ENCODE data around the gene SLC2A1. TPM values are rescaled to one million over a fixed set of nuclear protein-coding genes. Genes with fewer than 3 reads are reported as not detected.

SLC2A1 gene
- total RNA-seq, 2 experiments from 2014 or later = 105 to 114 TPM

DNA sequence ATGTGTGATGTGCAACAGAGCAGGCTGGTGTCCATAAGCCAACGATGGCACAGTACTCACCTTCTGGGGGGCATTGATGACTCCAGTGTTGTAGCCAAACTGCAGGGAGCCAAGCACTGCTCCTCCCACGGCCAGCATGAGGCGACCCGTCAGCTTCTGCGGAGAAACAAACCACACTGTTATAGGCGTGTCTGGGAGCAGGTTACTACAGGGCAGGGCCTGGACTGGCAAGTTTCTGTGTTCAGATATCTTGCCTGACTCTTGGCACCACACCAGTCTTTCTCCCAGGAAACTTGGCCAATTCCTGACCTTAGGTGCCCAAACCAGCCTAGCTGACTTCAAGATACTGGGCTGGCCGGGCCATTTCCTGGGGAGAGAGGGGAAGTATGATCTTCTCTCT, 15.5 kb downstream of the SLC2A1 start:
- DNase-seq = no peak
- Mint-ChIP-seq H3K4me3 (no peak overlapping the region), H3K36me3 (peaks cover 50% of the 10 kb centered on the region), H3K27ac (no peak overlapping the region), H3K27me3 (no peaks in the 10 kb centered on the region), H3K9me3 (no peaks in the 10 kb centered on the region), H3K4me1 (peaks cover 85% of the 10 kb centered on the region)

DNA sequence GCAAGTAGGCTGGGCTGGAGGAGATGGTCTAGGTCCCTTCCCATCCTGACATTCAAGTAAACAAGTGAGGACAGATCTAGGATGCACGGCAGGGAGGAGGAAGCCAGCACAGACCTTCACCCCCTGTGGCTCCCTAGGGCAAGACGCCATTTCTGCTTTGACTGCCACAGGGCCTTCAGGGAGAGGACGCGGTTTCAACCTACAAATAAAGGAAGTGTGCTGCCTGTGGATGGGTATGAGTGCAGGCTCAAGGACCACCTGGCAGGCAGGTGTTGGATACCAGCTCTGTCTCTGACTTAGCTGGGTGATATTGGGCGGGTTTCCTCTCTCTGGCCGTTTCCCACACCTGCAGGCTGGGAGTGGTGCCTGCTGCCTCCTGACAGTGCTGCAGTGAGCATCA, 16.2 kb downstream of the SLC2A1 start:
- H3K27ac Mint-ChIP-seq = peak overlapping the region; percentile 58
- DNase-seq = no peak
- no peaks in the 10 kb centered on the region for H3K9me3 Mint-ChIP-seq
- H3K36me3 Mint-ChIP-seq = peaks cover 53% of the 10 kb centered on the region
- no peak overlapping the region for H3K4me3 Mint-ChIP-seq
- H3K27me3 Mint-ChIP-seq = no peaks in the 10 kb centered on the region
- peaks cover 89% of the 10 kb centered on the region for H3K4me1 Mint-ChIP-seq

DNA sequence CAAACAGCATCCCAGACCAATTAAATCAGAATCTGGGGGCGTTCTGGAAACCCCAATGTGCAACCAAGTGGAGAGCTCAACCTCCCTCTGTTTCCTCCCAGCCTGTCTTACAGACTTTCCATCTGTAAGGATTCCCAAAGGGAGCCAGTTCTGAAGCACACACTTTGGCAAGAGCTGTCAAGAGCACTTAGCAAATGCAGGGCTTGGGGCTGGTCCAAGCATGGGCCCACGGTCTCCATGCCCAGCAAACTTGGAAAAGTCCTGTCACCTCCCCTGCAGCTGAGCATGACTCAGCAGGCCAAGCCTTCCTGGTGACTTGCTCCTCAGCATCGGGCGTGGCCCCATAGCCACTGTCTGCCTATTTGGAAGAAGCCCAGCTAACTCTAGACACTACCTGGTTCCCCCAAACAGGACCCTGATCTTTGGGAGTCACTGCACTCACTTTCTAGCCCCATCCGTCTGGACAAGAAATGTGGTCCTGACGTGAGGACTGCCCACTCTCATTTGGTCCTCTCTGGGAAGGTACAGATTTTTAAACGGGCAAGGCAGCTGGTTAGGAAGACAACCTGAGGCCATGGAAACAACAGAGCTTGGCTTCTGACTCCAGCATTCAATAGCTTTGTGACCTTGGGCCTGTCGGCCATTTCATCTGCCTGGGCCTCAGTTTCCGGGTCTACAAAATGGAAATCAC, 16.9 kb downstream of the SLC2A1 start:
- no peak overlapping the region for H3K4me3 Mint-ChIP-seq
- no peaks in the 10 kb centered on the region for H3K27me3 Mint-ChIP-seq
- H3K4me1 Mint-ChIP-seq = peaks cover 89% of the 10 kb centered on the region
- H3K9me3 Mint-ChIP-seq = no peaks in the 10 kb centered on the region
- no peak for DNase-seq
- H3K27ac Mint-ChIP-seq = peak overlapping the region; percentile 55
- peaks cover 60% of the 10 kb centered on the region for H3K36me3 Mint-ChIP-seq

DNA sequence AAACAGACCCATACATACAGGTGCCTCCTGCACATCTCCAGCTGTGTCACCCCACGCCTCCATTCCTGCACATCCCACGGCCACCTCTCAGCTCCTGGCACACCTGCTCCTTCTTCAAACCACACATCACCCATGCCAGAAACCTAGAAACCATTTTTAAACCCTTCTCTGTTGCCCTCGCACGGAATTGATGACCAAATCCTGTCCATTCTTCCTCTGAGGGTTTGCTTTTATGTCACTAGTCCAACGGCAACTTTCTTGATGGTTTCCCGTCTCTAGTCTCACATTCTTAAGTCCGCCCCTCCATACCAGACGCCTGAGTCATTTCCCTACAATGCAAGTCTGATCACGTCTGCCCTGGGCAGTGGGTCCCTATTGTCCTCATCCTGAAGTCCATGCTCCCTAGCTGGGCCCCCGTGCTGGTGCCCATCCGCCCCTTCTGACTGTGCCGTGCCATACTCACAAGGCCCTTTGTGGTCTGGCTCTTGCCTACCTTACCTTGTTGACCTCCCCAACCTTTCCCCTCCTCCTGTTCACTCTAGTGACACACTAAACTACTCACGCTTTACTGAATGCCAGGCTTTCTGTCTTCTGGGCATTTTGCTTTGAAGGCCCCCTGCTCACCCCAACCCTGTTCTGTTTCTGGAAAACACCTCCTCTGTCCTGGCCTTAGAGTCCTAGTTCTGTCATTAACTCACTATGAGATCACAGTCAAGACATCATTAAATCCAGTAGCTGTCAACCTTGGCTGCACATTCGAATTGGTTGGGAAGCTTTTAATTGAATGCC, 17.6 kb downstream of the SLC2A1 start:
- peaks cover 59% of the 10 kb centered on the region for H3K36me3 Mint-ChIP-seq
- DNase-seq = no peak

DNA sequence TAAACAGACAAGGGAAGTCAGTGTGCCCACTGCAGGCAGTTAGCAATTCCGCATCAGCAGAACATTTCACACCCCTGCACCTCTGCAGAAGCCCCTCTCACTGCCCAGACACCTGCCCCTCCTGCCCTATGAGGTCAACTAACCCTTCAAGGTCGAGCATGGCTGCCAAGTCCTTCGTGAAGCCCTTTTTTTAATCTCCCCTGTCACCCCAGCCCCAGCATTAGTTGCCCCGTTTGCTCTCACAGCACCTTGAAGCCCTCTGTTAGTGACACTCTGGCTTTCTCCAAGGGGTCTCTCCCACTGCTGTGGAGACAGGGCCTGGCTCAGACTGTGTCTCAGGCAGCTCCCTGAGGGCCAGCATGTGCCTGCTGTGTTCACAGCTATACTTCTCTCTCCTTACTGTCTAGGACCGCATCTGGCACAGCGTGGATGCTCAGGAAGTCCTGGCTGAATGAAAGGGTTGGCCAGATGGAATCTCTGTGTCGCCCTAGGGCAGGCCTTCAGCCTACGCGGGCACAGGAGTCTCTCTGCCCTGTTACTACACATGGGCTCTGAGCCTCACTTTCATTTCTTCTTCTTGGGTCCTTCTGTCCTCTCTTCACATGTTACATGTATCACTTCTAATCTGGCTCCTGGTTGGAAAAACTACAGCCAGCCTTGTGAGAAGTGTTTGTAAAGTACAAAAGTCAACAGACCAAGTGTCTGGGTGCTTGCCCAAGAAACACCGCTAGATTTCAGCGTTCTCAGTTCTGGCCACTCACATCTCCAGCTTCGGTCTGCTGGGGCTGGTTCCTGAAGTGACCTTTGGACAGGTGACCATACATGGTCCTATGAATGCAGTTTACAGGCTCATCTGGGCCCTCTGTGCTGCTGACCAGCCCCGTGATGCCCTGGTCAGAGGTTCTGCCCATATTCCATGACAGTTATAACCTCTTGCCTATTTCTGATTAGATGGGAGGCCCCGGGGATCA, 19.7 kb downstream of the SLC2A1 start:
- H3K27me3 Mint-ChIP-seq = no peaks in the 10 kb centered on the region
- no peak for DNase-seq
- H3K36me3 Mint-ChIP-seq = peaks cover 71% of the 10 kb centered on the region
- H3K9me3 Mint-ChIP-seq = no peaks in the 10 kb centered on the region
- peaks cover 84% of the 10 kb centered on the region for H3K4me1 Mint-ChIP-seq
- no peak overlapping the region for H3K4me3 Mint-ChIP-seq
- H3K27ac Mint-ChIP-seq = peak overlapping the region; percentile 78

More for the DNA sequence above, 17.6 kb downstream of the SLC2A1 start:
- peak overlapping the region; percentile 55 for H3K27ac Mint-ChIP-seq
- no peaks in the 10 kb centered on the region for H3K9me3 Mint-ChIP-seq
- H3K27me3 Mint-ChIP-seq = no peaks in the 10 kb centered on the region
- no peak overlapping the region for H3K4me3 Mint-ChIP-seq
- peaks cover 88% of the 10 kb centered on the region for H3K4me1 Mint-ChIP-seq

DNA sequence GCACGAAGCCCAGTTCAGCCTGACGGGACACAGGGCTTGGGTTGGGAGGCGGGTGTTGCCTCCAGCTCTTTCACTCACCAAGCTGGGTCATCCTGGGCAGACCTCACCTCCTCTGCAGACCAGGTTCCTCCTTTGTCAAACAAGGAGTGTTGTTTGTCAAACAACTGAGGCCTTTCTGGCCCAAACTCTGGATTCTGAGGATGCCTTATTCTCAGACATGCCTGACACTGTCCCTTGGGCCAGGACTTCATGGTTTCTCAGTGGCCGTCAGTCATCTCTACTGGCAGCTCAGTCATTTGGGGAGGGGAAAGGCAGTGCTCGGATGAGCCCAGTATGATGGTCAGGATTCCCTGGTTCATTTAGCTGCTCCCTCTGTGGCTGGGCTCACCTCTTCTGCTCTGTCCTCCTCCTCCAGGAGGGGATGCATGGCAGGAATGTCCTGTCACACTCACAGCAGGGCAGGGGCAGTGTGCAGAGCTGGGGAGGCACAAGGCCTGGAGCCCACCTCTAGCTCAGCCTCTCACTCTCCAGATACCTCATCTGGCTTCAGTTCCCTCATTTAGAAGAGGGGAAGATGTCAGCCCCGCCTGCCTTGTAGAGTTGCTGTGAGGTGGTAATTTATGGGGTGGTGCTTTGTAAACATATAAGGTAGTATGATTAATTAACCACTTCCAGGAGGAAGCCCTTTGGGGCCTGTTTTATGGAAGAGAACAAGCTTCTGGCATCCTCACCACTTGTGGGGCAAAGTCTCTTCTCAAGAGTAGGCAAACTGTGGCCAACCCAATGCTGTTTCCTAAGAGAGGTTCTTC, 20.6 kb downstream of the SLC2A1 start:
- H3K4me1 Mint-ChIP-seq = peaks cover 88% of the 10 kb centered on the region
- H3K4me3 Mint-ChIP-seq = no peak overlapping the region
- DNase-seq = no peak
- H3K27ac Mint-ChIP-seq = peak overlapping the region; percentile 78
- no peaks in the 10 kb centered on the region for H3K9me3 Mint-ChIP-seq
- H3K27me3 Mint-ChIP-seq = no peaks in the 10 kb centered on the region
- H3K36me3 Mint-ChIP-seq = peaks cover 73% of the 10 kb centered on the region

DNA sequence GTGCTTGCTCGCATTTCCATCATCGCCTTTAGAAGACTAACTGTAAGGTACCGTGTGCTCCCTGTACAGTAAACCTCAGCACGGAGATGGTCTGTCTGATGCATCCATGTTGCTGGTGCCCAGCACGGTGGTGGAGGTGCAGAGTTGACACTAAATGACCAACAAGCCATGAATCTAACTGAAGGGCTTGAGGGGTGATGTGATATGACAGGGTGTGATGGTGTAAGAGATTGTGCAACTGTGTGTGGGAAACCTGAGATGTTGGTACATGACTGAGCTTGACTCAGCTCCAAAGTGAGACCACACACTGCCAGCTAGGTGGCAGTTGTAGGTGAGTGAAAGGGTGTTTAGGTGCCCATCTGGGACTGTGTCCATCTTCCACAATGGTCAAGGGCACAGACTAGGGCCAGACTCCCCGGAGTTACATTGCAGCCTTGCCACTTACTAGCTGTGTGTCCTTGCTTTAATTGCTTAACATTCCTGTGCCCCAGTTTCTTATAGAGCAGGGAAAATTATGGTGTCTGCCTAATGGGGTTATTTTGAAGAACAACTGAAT, 21.4 kb downstream of the SLC2A1 start:
- H3K4me3 Mint-ChIP-seq = peak overlapping the region; percentile 18

DNA sequence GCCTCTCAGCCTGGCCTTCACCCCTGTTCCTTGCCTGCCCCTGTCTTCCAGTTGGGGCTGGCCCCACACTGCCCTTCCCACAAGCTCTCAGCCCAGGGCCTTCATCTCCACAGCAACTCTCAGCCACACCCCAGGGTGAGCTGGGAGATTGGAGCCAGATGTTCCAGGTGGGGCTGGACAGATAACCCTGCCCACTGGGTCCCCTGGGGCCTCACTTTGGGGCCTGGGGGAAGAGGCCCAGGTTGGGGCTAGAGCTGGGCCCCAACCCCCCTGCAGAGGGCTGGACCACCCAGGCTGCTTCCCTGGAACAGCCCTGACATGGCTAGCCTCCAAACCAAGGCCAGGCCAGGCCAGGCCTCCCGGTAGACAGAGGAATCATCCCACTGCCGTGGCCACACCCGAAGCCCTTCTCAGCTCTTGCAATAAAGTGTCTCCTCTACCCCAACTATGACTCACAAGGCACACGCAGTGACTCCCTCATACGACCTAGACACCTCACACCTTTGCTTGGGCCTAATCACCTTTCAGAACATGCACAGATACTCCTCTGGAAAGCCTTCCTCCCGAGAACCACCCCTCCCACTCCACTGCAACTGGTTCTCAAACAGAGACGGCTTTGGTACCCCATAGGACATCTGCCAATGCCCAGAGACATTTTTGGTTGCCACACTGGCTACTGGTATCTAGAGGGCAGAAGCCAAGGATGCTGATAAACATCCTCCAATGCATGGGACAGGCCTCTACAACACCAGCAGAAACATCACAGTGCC, 22.2 kb downstream of the SLC2A1 start:
- no peaks in the 10 kb centered on the region for H3K27me3 Mint-ChIP-seq
- H3K4me3 Mint-ChIP-seq = no peak overlapping the region
- H3K4me1 Mint-ChIP-seq = peaks cover 90% of the 10 kb centered on the region
- H3K27ac Mint-ChIP-seq = peak overlapping the region; percentile 57
- H3K9me3 Mint-ChIP-seq = no peaks in the 10 kb centered on the region
- no peak for DNase-seq
- peaks cover 60% of the 10 kb centered on the region for H3K36me3 Mint-ChIP-seq

More for the DNA sequence above, 21.4 kb downstream of the SLC2A1 start:
- peak overlapping the region; percentile 51 for H3K27ac Mint-ChIP-seq
- H3K36me3 Mint-ChIP-seq = peaks cover 66% of the 10 kb centered on the region
- peaks cover 88% of the 10 kb centered on the region for H3K4me1 Mint-ChIP-seq
- no peak for DNase-seq
- no peaks in the 10 kb centered on the region for H3K27me3 Mint-ChIP-seq
- H3K9me3 Mint-ChIP-seq = no peaks in the 10 kb centered on the region

DNA sequence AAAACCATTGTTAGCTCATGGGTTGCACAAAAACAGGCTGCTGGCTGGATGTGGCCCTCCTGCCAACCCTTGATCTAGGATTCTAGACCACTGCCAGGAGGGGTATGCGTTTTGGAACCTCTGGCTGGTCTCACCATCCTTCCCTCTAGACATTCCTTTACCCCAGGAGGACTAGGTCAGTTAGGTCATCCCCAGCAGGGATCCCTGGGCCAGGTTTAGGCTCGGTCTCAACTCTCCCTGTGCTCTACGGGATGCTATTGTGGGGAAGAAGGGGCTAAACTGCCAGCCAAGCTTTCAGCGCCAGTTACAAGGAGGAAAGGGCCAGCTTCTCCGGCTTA, 22.7 kb downstream of the SLC2A1 start:
- Mint-ChIP-seq H3K27ac (peak overlapping the region; percentile 30), H3K27me3 (no peaks in the 10 kb centered on the region), H3K4me1 (peaks cover 91% of the 10 kb centered on the region), H3K36me3 (peaks cover 58% of the 10 kb centered on the region), H3K4me3 (no peak overlapping the region), H3K9me3 (no peaks in the 10 kb centered on the region)
- no peak for DNase-seq

DNA sequence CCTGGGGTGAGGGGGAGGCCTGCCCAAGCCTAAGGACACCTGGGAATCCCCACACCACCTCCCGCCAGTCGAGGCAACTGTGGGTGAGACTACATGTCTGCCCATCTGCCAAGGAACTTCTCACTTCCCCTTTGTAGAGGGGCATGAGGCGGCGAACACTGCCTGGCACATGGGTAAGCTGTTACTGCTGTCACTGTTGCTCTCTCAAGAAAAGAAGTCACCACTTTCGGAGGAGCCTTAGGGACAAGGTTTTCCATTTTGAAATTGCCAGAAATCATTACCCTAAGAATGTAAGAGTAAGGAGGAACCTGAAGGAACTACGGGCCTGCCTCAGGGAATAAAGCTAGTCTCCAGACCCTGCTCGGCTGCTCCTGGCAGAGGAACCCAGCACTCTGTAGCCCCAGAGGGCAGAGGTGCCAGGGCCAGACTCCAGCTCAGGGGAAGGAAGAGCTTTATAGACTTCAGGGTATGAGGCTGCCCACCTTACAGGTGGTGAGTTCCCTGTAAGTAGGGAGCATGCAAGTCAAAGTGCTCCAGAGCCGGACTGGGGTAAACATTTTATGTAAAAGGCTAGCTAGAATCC, 23.3 kb downstream of the SLC2A1 start:
- peak overlapping the region; percentile 89 for H3K27ac Mint-ChIP-seq

DNA sequence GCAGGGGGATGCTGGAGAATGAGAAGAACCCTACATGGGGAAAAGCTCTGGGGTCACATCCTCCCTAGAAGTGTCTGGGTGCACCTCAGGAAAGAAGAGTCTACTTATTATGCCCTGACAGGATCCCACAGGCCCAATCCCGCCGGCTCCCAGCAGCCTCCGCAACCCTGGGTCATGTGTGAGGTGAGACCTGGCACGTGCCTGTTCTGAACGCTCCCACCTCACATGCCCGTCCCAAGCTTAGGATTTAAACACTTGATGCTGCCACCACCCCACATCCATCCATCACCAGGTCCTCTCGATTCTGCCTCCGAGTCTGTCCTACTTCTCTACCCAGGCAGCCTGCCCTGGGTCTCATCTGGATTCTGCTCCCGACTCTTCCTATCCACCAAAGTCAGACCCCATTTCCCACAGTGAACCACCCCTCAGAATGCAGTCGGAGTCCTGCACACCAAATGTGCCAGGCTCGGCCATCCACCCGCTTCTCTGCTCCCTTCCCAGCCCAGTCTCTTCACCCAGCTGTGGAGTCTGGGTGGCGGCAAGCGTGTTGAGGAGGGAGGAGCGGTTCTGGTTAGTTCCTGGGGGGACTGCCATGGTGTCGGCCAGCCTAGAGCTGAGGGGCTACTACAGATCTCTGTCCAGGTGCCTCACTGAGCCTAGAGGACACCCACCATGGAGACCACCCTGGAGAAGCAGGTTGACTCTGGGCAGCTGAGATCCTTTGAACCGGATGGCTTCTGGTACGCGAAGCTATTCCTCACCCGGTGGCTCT, 23.9 kb downstream of the SLC2A1 start:
- no peaks in the 10 kb centered on the region for H3K9me3 Mint-ChIP-seq
- H3K4me1 Mint-ChIP-seq = peaks cover 87% of the 10 kb centered on the region
- no peak overlapping the region for H3K4me3 Mint-ChIP-seq
- peaks cover 58% of the 10 kb centered on the region for H3K36me3 Mint-ChIP-seq
- H3K27me3 Mint-ChIP-seq = no peaks in the 10 kb centered on the region
- DNase-seq = no peak
- peak overlapping the region; percentile 89 for H3K27ac Mint-ChIP-seq

More for the DNA sequence above, 23.3 kb downstream of the SLC2A1 start:
- Mint-ChIP-seq H3K4me3 (no peak overlapping the region), H3K27me3 (no peaks in the 10 kb centered on the region), H3K4me1 (peaks cover 90% of the 10 kb centered on the region), H3K9me3 (no peaks in the 10 kb centered on the region), H3K36me3 (peaks cover 58% of the 10 kb centered on the region)
- no peak for DNase-seq

DNA sequence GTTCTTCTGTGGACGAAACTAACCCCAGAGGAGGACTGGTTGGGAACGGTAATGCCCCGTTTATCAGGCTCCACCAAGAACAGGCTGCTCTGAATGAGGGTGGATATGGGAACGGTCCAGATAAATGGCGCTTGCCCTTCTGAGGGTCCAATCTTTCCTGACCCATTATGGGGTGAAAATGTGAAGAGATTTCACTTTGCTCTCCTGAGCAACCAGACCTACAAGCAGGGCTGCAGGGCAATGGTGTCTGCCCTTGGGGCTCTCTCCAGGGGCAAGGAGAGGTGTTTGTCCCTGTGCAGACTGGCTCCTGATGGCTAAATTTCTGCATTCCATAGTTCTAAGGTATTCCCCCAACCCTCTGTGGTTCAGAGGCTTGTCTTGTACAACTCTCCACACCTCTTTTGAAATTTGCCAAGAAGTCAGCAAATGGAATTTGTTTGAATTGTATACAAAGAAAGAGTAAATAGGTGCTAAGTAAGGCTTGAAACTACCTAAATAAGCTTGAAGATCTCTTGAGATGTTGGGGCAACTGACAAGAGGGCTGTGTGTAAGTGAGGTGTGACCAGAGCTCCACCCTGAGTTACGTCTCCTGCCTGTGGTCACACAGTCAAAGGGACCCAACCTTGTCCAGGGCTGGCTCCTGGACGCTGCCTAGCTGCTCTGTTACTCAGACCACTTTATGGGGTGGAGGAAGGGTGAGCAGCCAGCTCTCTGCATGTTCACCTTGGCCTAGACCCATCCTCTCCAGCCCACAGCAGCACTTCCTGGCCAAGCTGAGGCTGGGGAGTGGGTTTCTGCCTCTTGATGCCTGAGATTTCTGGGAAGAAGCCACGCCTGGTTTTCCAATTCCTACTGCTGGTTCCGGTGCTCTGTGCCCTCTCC, 24.8 kb downstream of the SLC2A1 start:
- Mint-ChIP-seq H3K27me3 (no peaks in the 10 kb centered on the region), H3K9me3 (no peaks in the 10 kb centered on the region), H3K36me3 (peaks cover 58% of the 10 kb centered on the region), H3K27ac (peak overlapping the region; percentile 89), H3K4me3 (peak overlapping the region; percentile 41), H3K4me1 (peaks cover 82% of the 10 kb centered on the region)
- no peak for DNase-seq

Measured in activated naive CD8-positive, alpha-beta T cell treated with anti-CD3 and anti-CD28 coated beads for 36 hours (primary cell).